ENCODE measurements around the gene PGP.

The PGP gene

DNA sequence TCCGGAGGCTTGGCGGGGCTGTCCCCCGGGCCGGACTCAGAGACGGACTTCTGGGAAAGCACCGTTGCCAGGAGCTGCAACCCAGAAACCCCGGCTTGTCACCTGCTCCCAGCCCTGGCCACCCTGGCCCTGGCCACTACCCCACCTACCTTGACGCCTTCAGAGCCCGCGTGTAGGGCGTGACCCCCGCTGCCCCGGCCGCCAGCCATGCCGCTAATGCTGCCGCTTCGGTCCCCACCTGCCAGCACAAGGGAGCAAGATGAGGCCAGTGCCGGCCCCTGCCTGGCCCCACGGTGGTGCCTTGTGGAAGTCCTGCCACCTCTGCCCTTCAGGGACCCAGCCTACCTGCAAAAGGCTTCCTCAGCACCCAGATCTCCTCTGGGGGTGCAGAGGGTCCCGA, 29.7 kb downstream of the PGP start:
- Histone ChIP-seq H3K9me3 (ENCODE audit: low read length) (no peaks in the 10 kb centered on the region), H3K4me1 (ENCODE audit: insufficient read depth, low read length) (no peaks in the 10 kb centered on the region), H3K9ac (ENCODE audit: low read length) (no peak overlapping the region), H3K4me3 (ENCODE audit: low read depth in 1 of 2, low read length in 2 of 2) (no peak overlapping the region), H3K27ac (ENCODE audit: low read depth, low read length) (no peak overlapping the region), H3K36me3 (ENCODE audit: insufficient read depth, low read length) (no peaks in the 10 kb centered on the region), H3K27me3 (ENCODE audit: control insufficient read depth in 1 of 2, insufficient read depth in 2 of 2, low read length in 2 of 2) (no peaks in the 10 kb centered on the region)

DNA sequence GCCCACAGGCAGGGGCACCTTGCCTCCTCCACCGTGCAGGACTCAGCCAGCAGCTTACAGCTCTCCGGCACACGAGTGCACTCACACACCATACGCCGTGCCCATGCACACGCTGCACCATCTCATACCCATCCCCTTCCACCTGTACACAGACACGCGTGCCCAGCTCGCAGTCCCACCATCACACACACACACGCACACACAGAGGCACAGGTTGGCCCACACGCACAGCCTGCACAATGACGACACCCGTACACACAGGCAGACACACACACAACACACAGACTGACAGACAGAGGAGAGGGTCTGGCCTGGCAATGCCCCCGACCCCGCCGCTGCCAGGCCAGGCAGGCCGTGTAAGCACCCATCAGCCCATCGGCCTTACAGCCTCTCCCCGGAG, 30.3 kb downstream of the PGP start:
- Histone ChIP-seq H3K4me1 (ENCODE audit: insufficient read depth, low read length) (no peaks in the 10 kb centered on the region), H3K9me3 (ENCODE audit: low read length) (no peaks in the 10 kb centered on the region), H3K4me3 (ENCODE audit: low read depth in 1 of 2, low read length in 2 of 2) (no peak overlapping the region), H3K27me3 (ENCODE audit: control insufficient read depth in 1 of 2, insufficient read depth in 2 of 2, low read length in 2 of 2) (no peaks in the 10 kb centered on the region), H3K9ac (ENCODE audit: low read length) (no peak overlapping the region), H3K36me3 (ENCODE audit: insufficient read depth, low read length) (no peaks in the 10 kb centered on the region), H3K27ac (ENCODE audit: low read depth, low read length) (no peak overlapping the region)

DNA sequence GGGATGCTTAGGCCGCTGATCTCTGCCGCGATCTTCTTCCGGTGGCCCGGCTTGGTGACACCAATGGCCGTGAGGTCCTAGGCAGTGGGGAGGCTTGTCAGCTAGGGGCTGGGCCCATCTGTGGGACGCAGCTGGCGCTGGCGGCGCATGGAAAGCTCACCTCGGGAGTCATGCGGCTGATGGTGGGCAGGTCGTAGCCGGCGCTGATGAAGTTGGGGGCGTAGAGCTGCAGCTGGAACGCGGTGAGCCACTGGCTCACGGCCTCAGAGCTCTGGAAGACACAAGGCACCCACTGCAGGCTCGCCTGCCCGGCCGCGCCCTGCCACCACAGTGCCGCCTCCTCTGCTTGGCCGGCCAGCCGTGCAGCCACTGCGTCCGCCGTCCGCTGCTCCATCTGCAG, 31.0 kb downstream of the PGP start:
- H3K4me3 ChIP-seq (ENCODE audit: low read depth in 1 of 2, low read length in 2 of 2), result no peak overlapping the region
- no peaks in the 10 kb centered on the region for H3K36me3 ChIP-seq (ENCODE audit: insufficient read depth, low read length)
- no peaks in the 10 kb centered on the region for H3K9me3 ChIP-seq (ENCODE audit: low read length)
- H3K9ac ChIP-seq (ENCODE audit: low read length), result no peak overlapping the region
- no peaks in the 10 kb centered on the region for H3K27me3 ChIP-seq (ENCODE audit: control insufficient read depth in 1 of 2, insufficient read depth in 2 of 2, low read length in 2 of 2)
- H3K4me1 ChIP-seq (ENCODE audit: insufficient read depth, low read length), result no peaks in the 10 kb centered on the region
- no peak overlapping the region for H3K27ac ChIP-seq (ENCODE audit: low read depth, low read length)

DNA sequence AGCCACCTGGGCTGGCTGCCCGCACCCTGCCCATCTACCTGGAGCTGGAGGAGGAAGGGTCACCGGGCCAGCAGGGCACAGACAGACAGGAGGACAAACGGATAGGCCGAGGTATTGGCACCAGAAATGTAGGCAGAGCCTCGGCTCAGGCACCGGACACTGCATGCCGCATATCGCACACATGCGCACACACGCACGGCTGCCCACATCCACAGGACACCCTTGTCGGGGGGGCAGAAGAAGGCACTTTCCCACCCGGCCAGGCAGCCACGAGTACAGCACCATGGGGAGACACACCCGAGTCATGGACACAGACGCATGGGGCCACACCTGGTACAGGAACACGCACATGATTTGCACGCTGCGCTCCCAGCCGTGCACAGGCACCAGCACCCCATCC, 32.7 kb downstream of the PGP start:
- no peak overlapping the region for H3K27ac ChIP-seq (ENCODE audit: low read depth, low read length)
- H3K4me3 ChIP-seq (ENCODE audit: low read depth in 1 of 2, low read length in 2 of 2), result no peak overlapping the region
- H3K36me3 ChIP-seq (ENCODE audit: insufficient read depth, low read length), result no peaks in the 10 kb centered on the region
- no peaks in the 10 kb centered on the region for H3K4me1 ChIP-seq (ENCODE audit: insufficient read depth, low read length)
- no peaks in the 10 kb centered on the region for H3K9me3 ChIP-seq (ENCODE audit: low read length)
- H3K9ac ChIP-seq (ENCODE audit: low read length), result no peak overlapping the region
- no peaks in the 10 kb centered on the region for H3K27me3 ChIP-seq (ENCODE audit: control insufficient read depth in 1 of 2, insufficient read depth in 2 of 2, low read length in 2 of 2)

DNA sequence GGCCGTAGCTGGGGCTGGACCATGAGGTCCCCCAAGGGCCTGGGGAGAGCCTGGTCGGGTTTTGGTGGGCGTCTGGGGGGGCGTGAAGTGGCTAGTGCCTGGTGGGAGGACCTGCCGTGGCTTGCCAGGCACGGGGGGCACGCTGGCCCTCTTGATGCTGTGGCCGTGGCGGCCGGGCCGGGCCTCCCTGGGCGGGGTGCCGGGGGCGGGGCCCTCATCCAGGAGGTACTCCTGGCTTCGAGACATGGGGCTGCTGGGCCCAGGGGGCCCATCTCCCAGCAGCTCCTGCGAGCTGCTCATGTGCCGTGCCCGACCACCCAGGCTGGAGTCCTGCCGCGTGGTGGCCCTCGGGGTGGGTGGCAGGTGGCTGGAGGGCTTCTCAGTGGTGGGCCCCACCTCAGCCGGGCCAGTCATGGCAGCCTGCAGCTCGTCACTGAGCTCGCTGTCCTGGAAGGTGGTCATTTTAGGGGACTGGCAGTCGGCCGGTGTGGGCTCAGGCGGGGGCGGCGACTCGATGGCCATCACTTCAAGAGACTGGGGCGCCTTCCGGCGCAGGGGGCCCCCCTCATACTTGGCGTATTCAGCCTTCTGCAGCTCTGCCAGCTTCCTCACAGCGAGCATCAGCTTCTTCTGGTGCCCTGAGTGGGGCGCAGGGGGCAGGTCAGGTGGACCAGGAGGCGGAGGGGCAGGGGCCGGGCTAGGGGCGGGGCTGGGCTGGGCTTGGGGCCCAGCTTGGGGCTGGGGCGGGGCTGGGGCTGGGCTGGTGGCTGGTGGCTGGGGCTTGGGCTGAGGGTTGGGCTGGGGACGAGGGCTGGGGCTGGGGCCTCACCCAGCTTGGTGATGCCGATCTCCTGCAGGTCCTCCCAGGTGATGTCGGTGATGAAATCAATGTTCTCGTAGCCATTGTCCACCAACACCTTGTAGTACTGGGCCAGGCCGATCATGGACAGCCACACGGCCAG, 33.4 kb downstream of the PGP start:
- H3K27ac ChIP-seq (ENCODE audit: low read depth, low read length), result no peak overlapping the region
- no peaks in the 10 kb centered on the region for H3K4me1 ChIP-seq (ENCODE audit: insufficient read depth, low read length)
- no peaks in the 10 kb centered on the region for H3K9me3 ChIP-seq (ENCODE audit: low read length)
- no peak overlapping the region for H3K9ac ChIP-seq (ENCODE audit: low read length)
- H3K4me3 ChIP-seq (ENCODE audit: low read depth in 1 of 2, low read length in 2 of 2), result no peak overlapping the region
- peaks cover 2% of the 10 kb centered on the region for H3K36me3 ChIP-seq (ENCODE audit: insufficient read depth, low read length)
- H3K27me3 ChIP-seq (ENCODE audit: control insufficient read depth in 1 of 2, insufficient read depth in 2 of 2, low read length in 2 of 2), result no peaks in the 10 kb centered on the region

DNA sequence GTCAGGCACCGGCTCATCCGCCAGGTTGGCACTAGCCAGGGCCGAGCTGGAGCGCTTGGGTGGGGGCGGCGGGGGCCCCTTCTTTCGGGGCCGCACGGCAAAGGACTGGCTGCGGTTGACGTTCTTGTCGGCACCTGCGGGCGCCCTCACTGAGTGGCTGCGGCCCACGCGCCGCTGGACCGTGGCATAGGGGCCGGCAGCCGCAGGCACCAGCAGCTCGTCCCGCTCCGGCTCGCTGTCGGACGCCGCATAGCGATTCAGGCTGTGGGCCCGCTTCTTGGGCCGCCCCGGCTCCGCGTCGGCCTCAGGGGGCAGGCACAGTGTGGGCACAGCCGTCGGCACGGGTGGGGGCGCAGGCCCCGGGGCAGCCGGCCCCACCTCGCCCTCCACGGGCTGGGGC, 34.2 kb downstream of the PGP start:
- H3K27ac ChIP-seq (ENCODE audit: low read depth, low read length), result no peak overlapping the region

DNA sequence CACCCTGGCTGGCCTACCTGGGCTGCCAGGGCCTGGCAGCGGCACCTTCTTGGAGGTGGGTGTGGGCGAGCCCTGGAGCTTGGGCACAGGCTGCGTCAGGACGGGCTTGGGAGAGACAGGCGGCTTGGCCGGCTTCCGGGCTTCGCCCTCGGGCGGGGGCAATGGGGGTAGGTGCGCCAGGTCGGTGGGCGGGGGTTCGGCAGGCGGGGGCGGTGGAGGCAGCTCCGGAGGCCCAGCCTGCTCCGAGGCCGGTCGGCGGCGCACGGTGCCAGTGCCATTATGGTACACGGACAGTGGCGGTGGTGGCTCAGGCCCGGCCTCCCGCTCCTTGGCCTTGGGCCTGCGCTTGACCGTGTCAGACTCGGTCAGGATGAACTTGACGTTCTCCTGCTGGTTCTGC, 35.1 kb downstream of the PGP start:
- H3K9me3 ChIP-seq (ENCODE audit: low read length), result no peaks in the 10 kb centered on the region
- peaks cover 19% of the 10 kb centered on the region for H3K36me3 ChIP-seq (ENCODE audit: insufficient read depth, low read length)
- H3K4me1 ChIP-seq (ENCODE audit: insufficient read depth, low read length), result no peaks in the 10 kb centered on the region
- no peak overlapping the region for H3K4me3 ChIP-seq (ENCODE audit: low read depth in 1 of 2, low read length in 2 of 2)
- H3K27me3 ChIP-seq (ENCODE audit: control insufficient read depth in 1 of 2, insufficient read depth in 2 of 2, low read length in 2 of 2), result no peaks in the 10 kb centered on the region
- H3K27ac ChIP-seq (ENCODE audit: low read depth, low read length), result no peak overlapping the region
- H3K9ac ChIP-seq (ENCODE audit: low read length), result no peak overlapping the region

More for the DNA sequence above, 34.2 kb downstream of the PGP start:
- Histone ChIP-seq H3K9ac (ENCODE audit: low read length) (no peak overlapping the region), H3K36me3 (ENCODE audit: insufficient read depth, low read length) (peaks cover 10% of the 10 kb centered on the region), H3K9me3 (ENCODE audit: low read length) (no peaks in the 10 kb centered on the region), H3K4me1 (ENCODE audit: insufficient read depth, low read length) (no peaks in the 10 kb centered on the region), H3K4me3 (ENCODE audit: low read depth in 1 of 2, low read length in 2 of 2) (no peak overlapping the region), H3K27me3 (ENCODE audit: control insufficient read depth in 1 of 2, insufficient read depth in 2 of 2, low read length in 2 of 2) (no peaks in the 10 kb centered on the region)

DNA sequence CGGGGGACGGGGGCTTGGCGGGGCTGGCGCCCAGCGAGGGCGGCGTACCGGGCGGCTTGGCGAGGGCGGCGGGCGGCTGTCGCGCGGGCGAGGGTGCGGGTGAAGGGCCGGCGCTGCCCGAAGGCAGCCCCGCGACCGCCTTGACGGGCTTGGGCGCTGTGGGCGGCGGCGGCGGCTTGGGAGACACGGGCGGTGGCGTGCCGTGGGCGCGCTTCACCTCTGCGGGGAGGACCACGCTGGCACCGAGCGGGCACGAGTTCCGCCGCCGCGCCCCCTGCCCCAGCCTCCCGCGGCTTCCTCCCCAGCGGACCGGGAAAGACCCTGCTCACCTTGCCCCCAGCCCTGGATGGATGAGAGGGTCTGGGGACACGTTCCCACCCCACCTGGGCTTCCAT, 35.5 kb downstream of the PGP start:
- Histone ChIP-seq H3K9ac (ENCODE audit: low read length) (no peak overlapping the region), H3K4me1 (ENCODE audit: insufficient read depth, low read length) (no peaks in the 10 kb centered on the region), H3K4me3 (ENCODE audit: low read depth in 1 of 2, low read length in 2 of 2) (no peak overlapping the region), H3K27ac (ENCODE audit: low read depth, low read length) (no peak overlapping the region), H3K36me3 (ENCODE audit: insufficient read depth, low read length) (peaks cover 23% of the 10 kb centered on the region), H3K9me3 (ENCODE audit: low read length) (no peaks in the 10 kb centered on the region), H3K27me3 (ENCODE audit: control insufficient read depth in 1 of 2, insufficient read depth in 2 of 2, low read length in 2 of 2) (no peaks in the 10 kb centered on the region)

DNA sequence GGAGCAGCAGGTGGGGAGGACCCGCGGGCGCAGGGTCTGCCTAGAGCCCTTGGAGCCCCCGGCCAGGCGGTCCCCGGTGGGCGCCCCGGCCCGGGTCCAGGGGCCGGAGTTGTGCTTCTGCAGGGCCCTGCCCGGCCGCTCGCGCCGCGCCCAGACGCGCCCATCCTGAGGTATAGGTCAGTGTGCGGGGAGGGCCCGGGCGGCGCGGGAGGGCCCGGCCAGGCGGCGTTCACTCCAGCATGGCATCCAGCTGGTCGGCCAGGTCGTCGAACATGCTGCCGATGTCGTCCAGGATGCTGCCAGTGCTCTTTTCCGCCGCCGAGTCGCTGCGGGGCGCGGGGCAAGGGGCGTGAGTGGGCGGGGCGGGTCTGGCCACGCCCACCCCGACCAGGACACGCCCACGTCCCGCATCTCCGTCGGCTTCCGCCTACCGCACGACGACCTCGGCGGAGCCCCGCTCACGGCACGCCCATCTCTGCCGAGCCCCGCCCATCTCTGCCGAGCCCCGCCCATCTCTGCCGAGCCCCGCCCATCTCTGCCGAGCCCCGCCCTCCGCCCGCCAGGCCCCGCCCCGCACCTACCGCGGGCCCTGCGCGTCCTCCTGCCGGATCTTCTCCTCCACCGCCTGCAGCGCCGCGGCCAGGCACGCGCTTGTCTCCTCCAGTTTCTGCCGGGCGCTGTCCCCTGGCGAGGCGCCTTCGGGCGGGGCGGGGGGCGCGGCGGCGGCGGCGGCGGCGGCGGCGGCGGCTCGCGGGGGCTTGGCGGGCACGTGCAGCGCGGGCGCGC, 36.1 kb downstream of the PGP start:
- H3K9ac ChIP-seq (ENCODE audit: low read length), result no peak overlapping the region
- H3K27me3 ChIP-seq (ENCODE audit: control insufficient read depth in 1 of 2, insufficient read depth in 2 of 2, low read length in 2 of 2), result no peaks in the 10 kb centered on the region
- H3K4me1 ChIP-seq (ENCODE audit: insufficient read depth, low read length), result no peaks in the 10 kb centered on the region
- H3K9me3 ChIP-seq (ENCODE audit: low read length), result no peaks in the 10 kb centered on the region
- H3K4me3 ChIP-seq (ENCODE audit: low read depth in 1 of 2, low read length in 2 of 2), result no peak overlapping the region
- no peak overlapping the region for H3K27ac ChIP-seq (ENCODE audit: low read depth, low read length)
- H3K36me3 ChIP-seq (ENCODE audit: insufficient read depth, low read length), result peaks cover 26% of the 10 kb centered on the region

DNA sequence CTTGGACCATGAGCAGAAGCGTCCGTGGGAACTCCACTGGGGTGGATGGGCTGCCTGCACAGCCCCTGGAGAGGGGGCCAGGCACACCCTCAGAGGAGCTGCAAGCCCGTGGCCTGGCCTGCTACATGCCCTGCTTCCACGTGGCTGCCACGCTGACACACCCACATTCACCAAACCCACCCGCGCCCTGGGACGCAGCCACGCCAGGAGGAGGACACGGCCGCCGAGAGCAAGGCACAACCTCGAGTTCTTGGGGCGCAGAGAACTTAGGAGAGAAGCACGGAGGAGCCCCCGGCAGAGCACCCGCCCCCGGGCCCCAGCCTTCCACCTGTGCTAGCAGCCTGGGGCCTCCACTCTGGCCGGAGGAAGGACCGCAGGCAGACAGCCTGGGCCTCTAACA, 37.1 kb downstream of the PGP start:
- Histone ChIP-seq H3K27ac (ENCODE audit: low read depth, low read length) (no peak overlapping the region), H3K4me1 (ENCODE audit: insufficient read depth, low read length) (no peaks in the 10 kb centered on the region), H3K36me3 (ENCODE audit: insufficient read depth, low read length) (peaks cover 33% of the 10 kb centered on the region), H3K27me3 (ENCODE audit: control insufficient read depth in 1 of 2, insufficient read depth in 2 of 2, low read length in 2 of 2) (no peaks in the 10 kb centered on the region), H3K9ac (ENCODE audit: low read length) (no peak overlapping the region), H3K4me3 (ENCODE audit: low read depth in 1 of 2, low read length in 2 of 2) (no peak overlapping the region), H3K9me3 (ENCODE audit: low read length) (no peaks in the 10 kb centered on the region)

DNA sequence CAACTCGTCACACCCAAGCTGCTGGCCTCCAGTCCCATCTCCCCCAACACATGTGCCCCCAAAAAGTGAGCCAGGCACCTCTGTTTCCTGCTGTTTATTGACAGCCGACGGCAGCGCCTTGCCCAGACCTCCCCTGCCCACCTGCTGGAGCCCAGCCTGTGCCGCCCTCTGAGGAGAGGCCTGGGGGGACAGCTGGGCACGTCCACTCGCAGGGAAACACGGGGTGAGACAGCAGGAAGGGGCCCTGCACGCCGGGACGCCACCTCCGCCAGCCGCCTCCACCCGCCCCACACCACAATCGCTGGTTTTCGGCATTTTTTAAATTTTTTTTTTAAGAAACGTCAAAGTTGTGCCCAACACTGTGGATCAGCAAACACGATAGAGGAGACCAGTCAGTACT, 37.5 kb downstream of the PGP start:
- no peaks in the 10 kb centered on the region for H3K27me3 ChIP-seq (ENCODE audit: control insufficient read depth in 1 of 2, insufficient read depth in 2 of 2, low read length in 2 of 2)
- H3K36me3 ChIP-seq (ENCODE audit: insufficient read depth, low read length), result peaks cover 33% of the 10 kb centered on the region
- H3K4me1 ChIP-seq (ENCODE audit: insufficient read depth, low read length), result no peaks in the 10 kb centered on the region
- no peak overlapping the region for H3K9ac ChIP-seq (ENCODE audit: low read length)
- no peak overlapping the region for H3K4me3 ChIP-seq (ENCODE audit: low read depth in 1 of 2, low read length in 2 of 2)
- no peaks in the 10 kb centered on the region for H3K9me3 ChIP-seq (ENCODE audit: low read length)
- H3K27ac ChIP-seq (ENCODE audit: low read depth, low read length), result no peak overlapping the region
